Endothelial cell of umbilical vein (primary cell): ENCODE measurements around the gene ELP4. TPM values are rescaled to one million over a fixed set of nuclear protein-coding genes. Genes with fewer than 3 reads are reported as not detected.
"Not testable (repeated sequence)": the region's sequence is repeated elsewhere in the genome, so short reads cannot be mapped to it uniquely, and the experiment has no call there.

Source experiments
- BruUV-seq: library from RNA; stranded (reverse); fragments of 400-500 nt; replicated peaks from 2 replicates; lab custom pipeline; 2021; lab: Mats Ljungman, UMichigan
- CTCF ChIA-PET: fragments of 300-600, 350-600 bp; sonication (Branson Sonifier 250); formaldehyde crosslinking; loops from one replicate; lab custom pipeline; 2021; ENCODE audit warnings: antibody characterized with exemption, inconsistent platforms; lab: Charles Lee
- POLR2A ChIA-PET: fragments of 300-600, 350-600 bp; sonication (Branson Sonifier 250); formaldehyde crosslinking; loops from one replicate; lab custom pipeline; 2021; ENCODE audit warnings: antibody characterized with exemption, inconsistent platforms; lab: Charles Lee
- DNase-seq: peaks from one replicate; pipeline ENCODE4 v3.0.0-alpha.2; 2011; ENCODE audit warnings: low read depth, low spot score
- FAIRE-seq: peaks from 2 replicates; lab custom pipeline; 2011; peaks lifted over from hg19 to GRCh38; lab: Jason Lieb, UNC
- H2AFZ ChIP-seq: 2 replicates; pipeline ENCODE4 v1.6.0; 2012; ENCODE audit warnings: low read depth, low read length, control low read depth, inconsistent platforms
- H3K27ac ChIP-seq: 2 replicates; pipeline ENCODE4 v1.5.1; 2011; ENCODE audit warnings: low read depth, mild to moderate bottlenecking, control low read depth, low read length, moderate library complexity; ENCODE audit not compliant: insufficient read depth
- H3K27me3 ChIP-seq, 2 experiments: 2 replicates each; pipeline versions ENCODE4 v1.6.0 to v1.6.1; 2011; ENCODE audit warnings: low read length in 2 of 2, mixed read lengths in 1 of 2; ENCODE audit not compliant: control insufficient read depth in 2 of 2, insufficient read depth in 2 of 2
- H3K36me3 ChIP-seq, 2 experiments: 2 replicates in 1 of 2; 3 replicates in 1 of 2; pipeline ENCODE4 v1.5.1; 2011; ENCODE audit warnings: low read length in 2 of 2, mild to moderate bottlenecking in 1 of 2, moderate library complexity in 1 of 2; ENCODE audit not compliant: control insufficient read depth in 2 of 2, insufficient read depth in 2 of 2; ENCODE audit errors: extremely low read depth in 1 of 2
- H3K4me1 ChIP-seq: 3 replicates; pipeline ENCODE4 v1.5.1; 2011; ENCODE audit warnings: mild to moderate bottlenecking, low read length; ENCODE audit not compliant: control insufficient read depth, insufficient read depth; ENCODE audit errors: extremely low read depth
- H3K4me2 ChIP-seq: 2 replicates; pipeline ENCODE4 v1.6.1; 2011; ENCODE audit warnings: low read length, control low read depth, mixed read lengths; ENCODE audit not compliant: insufficient read depth
- H3K4me3 ChIP-seq, 3 experiments: fragments of 200-600 bp in 1 of 3; sonication (generic), shearing (Covaris generic) in 1 of 3; replicated peaks in 1 of 3; 2 replicates each; pipeline ENCODE4 v1.5.1; 2011 to 2016; ENCODE audit warnings: control low read depth in 3 of 3, low read length in 3 of 3, mild to moderate bottlenecking in 2 of 3, inconsistent platforms in 1 of 3, low read depth in 1 of 3, moderate library complexity in 1 of 3; ENCODE audit not compliant: insufficient read depth in 1 of 3
- H3K79me2 ChIP-seq: 2 replicates; pipeline ENCODE4 v1.6.0; 2012; ENCODE audit warnings: low read length, inconsistent platforms; ENCODE audit not compliant: control insufficient read depth, insufficient read depth
- H3K9ac ChIP-seq: replicated peaks from 2 replicates; pipeline ENCODE3; 2011; ENCODE audit warnings: low read length, control low read depth; ENCODE audit not compliant: insufficient read depth; ENCODE audit errors: extremely low read depth
- H3K9me1 ChIP-seq: replicated peaks from 3 replicates; pipeline ENCODE4 v1.6.0; 2011; ENCODE audit warnings: mild to moderate bottlenecking, low read length; ENCODE audit not compliant: control insufficient read depth, insufficient read depth; ENCODE audit errors: extremely low read depth
- H3K9me3 ChIP-seq: replicated peaks from 2 replicates; pipeline ENCODE4 v1.5.1; 2012; ENCODE audit warnings: low read length, inconsistent platforms; ENCODE audit not compliant: control insufficient read depth, insufficient read depth
- H4K20me1 ChIP-seq: replicated peaks from 2 replicates; pipeline ENCODE3; 2011; ENCODE audit warnings: mild to moderate bottlenecking, low read length; ENCODE audit not compliant: control insufficient read depth, insufficient read depth; ENCODE audit errors: extremely low read depth
- EZH2 ChIP-seq: IDR thresholded peaks from 2 replicates; pipeline ENCODE4 v1.6.1; 2012; ENCODE audit warnings: borderline replicate concordance, low read depth, mild to moderate bottlenecking, moderate library complexity, low read length, inconsistent platforms; ENCODE audit not compliant: severe bottlenecking
- FOS ChIP-seq: IDR thresholded peaks from 2 replicates; pipeline ENCODE4 v1.6.1; 2011; ENCODE audit warnings: mild to moderate bottlenecking, low read length, moderate library complexity, borderline replicate concordance; ENCODE audit not compliant: insufficient read depth
- GATA2 ChIP-seq: IDR thresholded peaks from 2 replicates; pipeline ENCODE4 v1.7.0; 2011; ENCODE audit warnings: low read depth, mild to moderate bottlenecking, moderate library complexity, mixed read lengths, low read length; ENCODE audit not compliant: insufficient read length, insufficient read depth
- JUN ChIP-seq: IDR thresholded peaks from 2 replicates; pipeline ENCODE4 v1.6.1; 2011; ENCODE audit warnings: borderline replicate concordance, low read depth; ENCODE audit not compliant: insufficient read length, insufficient read depth
- MAX ChIP-seq: IDR thresholded peaks from 2 replicates; pipeline ENCODE4 v1.6.1; 2011; ENCODE audit not compliant: insufficient read depth, insufficient read length
- MYC ChIP-seq: IDR thresholded peaks from one replicate; pipeline ENCODE4 v1.6.1; 2011; ENCODE audit warnings: mild to moderate bottlenecking, low read depth, low read length
- POLR2A ChIP-seq: IDR thresholded peaks from 2 replicates; pipeline ENCODE4 v1.6.1; 2012; ENCODE audit warnings: low read depth, mild to moderate bottlenecking, control low read depth, low read length
- POLR2AphosphoS5 ChIP-seq: IDR thresholded peaks from 2 replicates; pipeline ENCODE4 v1.6.1; 2012; ENCODE audit warnings: low read depth, mild to moderate bottlenecking, control low read depth, low read length, moderate library complexity; ENCODE audit not compliant: insufficient read depth
- dilution Hi-C: fragments of 300-500 bp; cut with MboI; formaldehyde crosslinking; loops from one replicate; pipeline ENCODE4 v1.15.0; 2019; ENCODE audit warnings: low sequenced_read_pairs; ENCODE audit not compliant: extremely low pct_ligation_motif_present
- intact Hi-C: fragments of 100-400 bp; cut with micrococcal nuclease; formaldehyde crosslinking; loops from one replicate; pipeline ENCODE4 v1.10.0; 2022
- polyA plus RNA-seq, 4 experiments: library from polyadenylated mRNA; depleted of rRNA in 3 of 4; stranded (reverse) in 3 of 4; unstranded in 1 of 4; fragments of >200 nt; gene quantifications; 2 replicates each; pipeline versions ENCODE4 v1.2.1 to v1.2.3, GENCODE V29; 2011 to 2012; ENCODE audit warnings: missing spikeins in 1 of 4
- total RNA-seq: library from RNA; stranded (reverse); gene quantifications from 2 replicates; pipeline ENCODE4 v1.2.3, GENCODE V29; 2021
- TF ChIP-seq, protein P1 (sequence below), 2 donors: IDR thresholded peaks; 1 replicate in 1 of 2; 2 replicates in 1 of 2; pipeline ENCODE4 v1.5.1; 2011; ENCODE audit warnings: low read length in 2 of 2, mild to moderate bottlenecking in 2 of 2, moderate library complexity in 2 of 2, control low read depth in 1 of 2, inconsistent platforms in 1 of 2, low read depth in 1 of 2; ENCODE audit not compliant: insufficient read depth in 1 of 2; ENCODE audit errors: extremely low read depth in 1 of 2

The ELP4 gene
- total and polyA plus RNA-seq, 2 donors (not counting 3 experiments of a cell fraction or from before 2014, with no cell fraction given) = 11.6 to 16.3 TPM

- Histone ChIP-seq H3K9me3 (no peaks in the 10 kb centered on the region), H3K27ac (no peak overlapping the region), H3K36me3 (no peaks in the 10 kb centered on the region), H2AFZ (no peak overlapping the region), H3K4me1 (peaks cover 8% of the 10 kb centered on the region), H3K27me3 (no peaks in the 10 kb centered on the region), H4K20me1 (peaks cover 3% of the 10 kb centered on the region), H3K79me2 (no peaks in the 10 kb centered on the region), H3K9ac (no peak overlapping the region), H3K4me2 (no peak overlapping the region), H3K4me3 (no peak overlapping the region), H3K9me1 (no peaks in the 10 kb centered on the region)
- no peak for TF ChIP-seq POLR2AphosphoS5
- TF ChIP-seq POLR2A = no peak
- TF ChIP-seq JUN = no peak
- no peak for TF ChIP-seq MAX
- TF ChIP-seq, protein P1, sequence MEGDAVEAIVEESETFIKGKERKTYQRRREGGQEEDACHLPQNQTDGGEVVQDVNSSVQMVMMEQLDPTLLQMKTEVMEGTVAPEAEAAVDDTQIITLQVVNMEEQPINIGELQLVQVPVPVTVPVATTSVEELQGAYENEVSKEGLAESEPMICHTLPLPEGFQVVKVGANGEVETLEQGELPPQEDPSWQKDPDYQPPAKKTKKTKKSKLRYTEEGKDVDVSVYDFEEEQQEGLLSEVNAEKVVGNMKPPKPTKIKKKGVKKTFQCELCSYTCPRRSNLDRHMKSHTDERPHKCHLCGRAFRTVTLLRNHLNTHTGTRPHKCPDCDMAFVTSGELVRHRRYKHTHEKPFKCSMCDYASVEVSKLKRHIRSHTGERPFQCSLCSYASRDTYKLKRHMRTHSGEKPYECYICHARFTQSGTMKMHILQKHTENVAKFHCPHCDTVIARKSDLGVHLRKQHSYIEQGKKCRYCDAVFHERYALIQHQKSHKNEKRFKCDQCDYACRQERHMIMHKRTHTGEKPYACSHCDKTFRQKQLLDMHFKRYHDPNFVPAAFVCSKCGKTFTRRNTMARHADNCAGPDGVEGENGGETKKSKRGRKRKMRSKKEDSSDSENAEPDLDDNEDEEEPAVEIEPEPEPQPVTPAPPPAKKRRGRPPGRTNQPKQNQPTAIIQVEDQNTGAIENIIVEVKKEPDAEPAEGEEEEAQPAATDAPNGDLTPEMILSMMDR (IDR thresholded peaks at IDR 0.05; ENCODE audit: extremely low read depth in 1 of 2, insufficient read depth in 1 of 2, low read depth in 1 of 2, low read length in 2 of 2) = no peak
- TF ChIP-seq FOS = no peak
- TF ChIP-seq EZH2 = no peak
- TF ChIP-seq GATA2 = no peak
- TF ChIP-seq MYC = no peak
- BruUV-seq = no TSS peak
- FAIRE-seq = no peak
- intact Hi-C loops = no loop called here
- POLR2A ChIA-PET = no interaction called here
- CTCF ChIA-PET = interaction anchor here (2.5 to 3.3 kb wide), 2 partner anchors 9 to 52 kb away, joined by 12 to 18 read pairs; no protein-coding TSS in a partner anchor
- no peak for DNase-seq
- dilution Hi-C loops = no loop called here
Measured at GRCh38 chr11:31692466-31692865, 182.9 kb downstream of the ELP4 start.

DNA sequence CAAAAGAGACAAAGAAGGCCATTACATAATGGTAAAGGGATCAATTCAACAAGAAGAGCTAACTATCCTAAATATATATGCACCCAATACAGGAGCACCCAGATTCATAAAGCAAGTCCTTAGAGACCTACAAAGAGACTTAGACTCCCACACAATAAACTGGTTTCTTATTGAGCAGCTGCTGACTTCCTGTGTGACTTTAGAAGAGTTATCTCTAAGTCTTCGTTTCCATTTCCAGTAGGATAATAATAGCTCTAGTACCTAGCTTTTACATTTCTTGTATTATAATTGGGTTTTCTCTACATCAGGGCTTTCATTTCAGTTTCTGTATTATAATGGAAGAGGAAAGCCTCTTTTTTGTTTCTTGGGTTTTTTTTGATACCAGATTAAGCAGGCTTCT lies 187.5 kb downstream of the ELP4 start:
- POLR2A ChIA-PET, H3K27ac ChIP-seq, H4K20me1 ChIP-seq, dilution Hi-C loops, BruUV-seq, H2AFZ ChIP-seq, H3K4me1 ChIP-seq, DNase-seq, intact Hi-C loops, CTCF ChIA-PET, H3K9me1 ChIP-seq, H3K9ac ChIP-seq, H3K9me3 ChIP-seq, H3K27me3 ChIP-seq, H3K36me3 ChIP-seq, H3K4me3 ChIP-seq, FAIRE-seq, H3K79me2 ChIP-seq, H3K4me2 ChIP-seq: not testable (repeated sequence)
